ENCODE data around the gene MLLT10. TPM values are rescaled to one million over a fixed set of nuclear protein-coding genes. Genes with fewer than 3 reads are reported as not detected.

Gene MLLT10
- total RNA-seq, 1 donor from 2014 or later = 61.3 TPM

- H3F3A ChIP-seq (ENCODE audit: low read depth) = peaks cover 4% of the 10 kb centered on the region
- Mint-ChIP-seq H3K27me3 (ENCODE audit: insufficient read depth, low read depth) (peaks cover 2% of the 10 kb centered on the region), H3K4me3 (no peak overlapping the region), H3K36me3 (peaks cover 21% of the 10 kb centered on the region), H3K9me3 (no peaks in the 10 kb centered on the region), H3K27ac (no peak overlapping the region), H3K4me1 (peaks cover 3% of the 10 kb centered on the region)
- H3K27ac ChIP-seq = no peak overlapping the region
- peaks cover 7% of the 10 kb centered on the region for H3K36me3 ChIP-seq
- H3K27me3 ChIP-seq = no peaks in the 10 kb centered on the region
- TF ChIP-seq EZH2 (IDR thresholded peaks at IDR 0.05) (no peak), CTCF (IDR thresholded peaks at IDR 0.05) (no peak), EZH2phosphoT487 (IDR thresholded peaks at IDR 0.05) (no peak)
- no peak overlapping the region for H3K9ac ChIP-seq
- peaks cover 55% of the 10 kb centered on the region for H3K79me2 ChIP-seq (ENCODE audit: low read depth)
- H4K20me1 ChIP-seq (ENCODE audit: low read depth) = peaks cover 3% of the 10 kb centered on the region
- H3K9me3 ChIP-seq (ENCODE audit: low read depth) = no peaks in the 10 kb centered on the region
- H3K4me3 ChIP-seq = no peak overlapping the region
- no peaks in the 10 kb centered on the region for H3K4me1 ChIP-seq
- DNase-seq (ENCODE audit: low spot score) = no peak
- no peak overlapping the region for H3K4me2 ChIP-seq
- H2AFZ ChIP-seq (replicated peaks) = no peak overlapping the region
Measured at GRCh38 chr10:21687266-21688008, 153.4 kb downstream of the MLLT10 start.

- peaks cover 21% of the 10 kb centered on the region for H3K36me3 Mint-ChIP-seq
- DNase-seq (ENCODE audit: low spot score) = no peak
Measured at GRCh38 chr10:21688009-21688332, 153.9 kb downstream of the MLLT10 start.

GRCh38 chr10:21688870-21689269 is 154.8 kb downstream of the MLLT10 start:
- Histone ChIP-seq H3K9ac (no peak overlapping the region), H2AFZ (replicated peaks) (no peak overlapping the region), H3K4me3 (no peak overlapping the region), H3K9me3 (ENCODE audit: low read depth) (no peaks in the 10 kb centered on the region), H3F3A (ENCODE audit: low read depth) (peaks cover 4% of the 10 kb centered on the region), H3K27me3 (no peaks in the 10 kb centered on the region), H3K79me2 (ENCODE audit: low read depth) (peaks cover 56% of the 10 kb centered on the region), H3K4me1 (no peaks in the 10 kb centered on the region), H4K20me1 (ENCODE audit: low read depth) (peaks cover 3% of the 10 kb centered on the region), H3K4me2 (no peak overlapping the region), H3K36me3 (peaks cover 7% of the 10 kb centered on the region), H3K27ac (no peak overlapping the region)
- H3K27me3 Mint-ChIP-seq (ENCODE audit: insufficient read depth, low read depth) = peaks cover 2% of the 10 kb centered on the region
- H3K4me3 Mint-ChIP-seq = no peak overlapping the region
- peaks cover 23% of the 10 kb centered on the region for H3K36me3 Mint-ChIP-seq
- peaks cover 3% of the 10 kb centered on the region for H3K4me1 Mint-ChIP-seq
- TF ChIP-seq EZH2 (IDR thresholded peaks at IDR 0.05) (no peak), EZH2phosphoT487 (IDR thresholded peaks at IDR 0.05) (no peak), CTCF (IDR thresholded peaks at IDR 0.05) (no peak)
- no peaks in the 10 kb centered on the region for H3K9me3 Mint-ChIP-seq
- H3K27ac Mint-ChIP-seq = no peak overlapping the region
- DNase-seq (ENCODE audit: low spot score) = no peak

More at GRCh38 chr10:21688009-21688332, 153.9 kb downstream of the MLLT10 start:
- Mint-ChIP-seq H3K4me3 (no peak overlapping the region), H3K4me1 (peaks cover 3% of the 10 kb centered on the region), H3K27ac (no peak overlapping the region), H3K27me3 (ENCODE audit: insufficient read depth, low read depth) (peaks cover 2% of the 10 kb centered on the region), H3K9me3 (no peaks in the 10 kb centered on the region)
- Histone ChIP-seq H3K79me2 (ENCODE audit: low read depth) (peaks cover 51% of the 10 kb centered on the region), H4K20me1 (ENCODE audit: low read depth) (peaks cover 3% of the 10 kb centered on the region), H3K4me2 (no peak overlapping the region), H3K4me1 (no peaks in the 10 kb centered on the region), H3K4me3 (no peak overlapping the region), H3K27me3 (no peaks in the 10 kb centered on the region), H3K27ac (no peak overlapping the region), H3K9me3 (ENCODE audit: low read depth) (no peaks in the 10 kb centered on the region), H3F3A (ENCODE audit: low read depth) (peaks cover 4% of the 10 kb centered on the region), H2AFZ (replicated peaks) (no peak overlapping the region), H3K9ac (no peak overlapping the region), H3K36me3 (peaks cover 7% of the 10 kb centered on the region)
- TF ChIP-seq EZH2 (IDR thresholded peaks at IDR 0.05) = no peak
- TF ChIP-seq CTCF (IDR thresholded peaks at IDR 0.05) = no peak
- TF ChIP-seq EZH2phosphoT487 (IDR thresholded peaks at IDR 0.05) = no peak

All from neural progenitor cell (in vitro differentiated cells).